NCI-H82 treated with DMSO at 0.1 percent for 48 hours (cell line): ENCODE data around the gene PLA2G2C.

Experiments
- DNase-seq: peaks from one replicate; lab custom pipeline; 2025; ENCODE audit not compliant: unreplicated experiment; lab: John Stamatoyannopoulos, UW

Gene PLA2G2C

GRCh38 chr1:20158358-20159070 is 27.8 kb downstream of the PLA2G2C start:
- no peak for DNase-seq

GRCh38 chr1:20154301-20154831 is 32.0 kb downstream of the PLA2G2C start:
- no peak for DNase-seq

GRCh38 chr1:20153000-20153418 is 33.3 kb downstream of the PLA2G2C start:
- DNase-seq: no peak

DNA sequence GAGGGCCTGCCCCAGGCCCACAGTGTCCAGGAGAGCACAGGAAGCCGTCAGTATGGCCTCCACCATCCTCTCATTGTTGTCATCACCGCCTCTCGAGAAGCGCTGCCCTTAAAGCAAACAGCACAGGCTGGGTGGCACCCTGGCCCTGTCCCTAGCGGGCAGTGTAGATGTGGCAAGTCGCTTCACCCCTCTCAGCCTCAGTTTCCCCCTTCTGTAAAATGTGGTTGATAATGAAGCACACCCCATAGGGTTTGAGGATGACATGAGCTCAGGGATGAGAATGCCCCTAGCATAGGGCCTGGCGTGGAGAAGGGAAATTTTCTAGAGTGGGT is 33.8 kb downstream of the PLA2G2C start:
- DNase-seq: no peak

DNA sequence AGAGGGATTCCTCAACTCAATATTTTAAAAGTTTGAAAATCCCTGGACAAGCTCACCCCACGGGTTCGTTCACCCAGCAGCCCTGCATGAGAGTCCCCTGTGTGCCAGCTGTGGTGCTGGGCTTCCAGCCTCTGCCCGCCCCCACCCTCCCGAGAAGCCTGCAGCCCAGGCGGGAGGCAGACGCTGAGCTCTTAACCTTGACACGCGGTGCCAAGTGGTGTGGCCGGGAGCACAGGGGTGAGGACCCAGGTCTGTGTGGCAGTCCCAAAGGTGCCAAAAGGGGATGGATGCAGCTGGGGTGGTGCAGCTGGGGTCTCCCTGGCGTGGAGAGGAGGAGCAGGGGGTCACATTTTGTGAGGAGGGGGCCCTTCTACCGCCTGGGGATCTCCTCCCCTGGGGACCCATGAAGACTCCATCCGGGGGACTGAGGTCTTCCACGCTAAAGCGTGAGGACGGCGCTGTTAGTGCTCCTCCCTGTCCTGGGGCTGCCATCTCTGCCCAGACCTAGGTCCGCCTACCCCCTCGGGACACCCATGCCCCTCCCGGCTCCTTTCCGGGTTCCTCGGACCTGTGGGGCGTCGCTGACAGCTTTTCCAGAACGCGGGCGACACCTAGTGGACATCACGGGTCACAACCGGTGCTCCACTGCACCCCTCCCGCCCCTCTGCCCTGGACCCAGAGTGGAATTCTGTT is 34.3 kb downstream of the PLA2G2C start:
- DNase-seq: peak; percentile 37

GRCh38 chr1:20150969-20151368 is 35.3 kb downstream of the PLA2G2C start:
- DNase-seq: no peak

DNA sequence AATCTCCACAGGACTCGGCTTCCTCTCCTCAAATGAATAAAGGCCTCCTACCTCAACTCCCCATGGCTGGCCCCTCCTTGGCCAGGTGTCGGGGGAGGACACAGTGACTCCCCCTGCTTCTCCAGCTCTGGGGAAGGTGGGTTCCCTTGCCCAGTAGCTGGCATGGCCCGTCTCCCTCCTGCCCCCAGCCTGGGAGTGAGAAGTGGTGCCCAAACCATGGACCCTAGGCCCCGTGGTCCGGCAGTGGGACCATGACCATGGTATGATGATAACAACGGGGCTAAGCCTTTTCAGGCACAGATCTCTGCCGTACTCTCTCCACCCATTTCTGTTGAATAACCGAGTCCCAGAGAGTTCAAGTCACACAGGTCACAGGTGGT is 36.0 kb downstream of the PLA2G2C start:
- DNase-seq: no peak

DNA sequence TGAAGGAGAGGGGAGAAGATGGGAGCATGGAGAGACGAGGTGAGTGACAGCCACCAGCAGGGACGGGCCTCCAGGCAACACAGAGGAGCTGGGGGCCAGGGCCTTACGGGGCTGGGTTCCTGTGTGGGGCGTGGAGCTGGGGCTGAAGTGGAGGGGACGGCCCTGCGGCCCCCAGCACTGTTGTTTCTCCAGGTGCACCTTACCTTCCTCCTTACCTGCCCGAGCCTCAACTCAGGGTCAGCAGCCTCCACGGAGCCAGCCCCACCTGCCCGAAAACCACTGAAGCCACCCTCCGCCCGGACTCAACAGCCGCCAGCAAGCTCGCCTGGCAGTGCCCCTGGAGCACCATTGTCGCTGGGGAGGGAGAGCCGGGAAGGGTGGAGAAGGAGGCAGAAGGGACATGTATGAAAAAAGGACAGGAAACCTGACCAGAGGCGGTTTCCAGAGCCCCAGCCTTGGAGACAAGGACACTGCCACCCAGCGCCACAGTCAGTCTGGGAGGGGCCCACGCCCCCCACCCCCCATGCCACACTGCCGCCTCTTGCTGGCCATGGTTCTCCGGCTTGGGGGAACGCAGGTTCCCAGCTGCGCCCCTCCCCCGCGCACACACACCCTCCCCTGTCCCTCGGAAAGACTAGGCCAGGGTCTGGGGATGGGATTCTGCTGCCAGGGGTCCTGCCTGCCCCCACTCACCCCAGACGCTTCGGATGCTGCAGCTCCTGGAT is 36.6 kb downstream of the PLA2G2C start:
- DNase-seq: no peak

DNA sequence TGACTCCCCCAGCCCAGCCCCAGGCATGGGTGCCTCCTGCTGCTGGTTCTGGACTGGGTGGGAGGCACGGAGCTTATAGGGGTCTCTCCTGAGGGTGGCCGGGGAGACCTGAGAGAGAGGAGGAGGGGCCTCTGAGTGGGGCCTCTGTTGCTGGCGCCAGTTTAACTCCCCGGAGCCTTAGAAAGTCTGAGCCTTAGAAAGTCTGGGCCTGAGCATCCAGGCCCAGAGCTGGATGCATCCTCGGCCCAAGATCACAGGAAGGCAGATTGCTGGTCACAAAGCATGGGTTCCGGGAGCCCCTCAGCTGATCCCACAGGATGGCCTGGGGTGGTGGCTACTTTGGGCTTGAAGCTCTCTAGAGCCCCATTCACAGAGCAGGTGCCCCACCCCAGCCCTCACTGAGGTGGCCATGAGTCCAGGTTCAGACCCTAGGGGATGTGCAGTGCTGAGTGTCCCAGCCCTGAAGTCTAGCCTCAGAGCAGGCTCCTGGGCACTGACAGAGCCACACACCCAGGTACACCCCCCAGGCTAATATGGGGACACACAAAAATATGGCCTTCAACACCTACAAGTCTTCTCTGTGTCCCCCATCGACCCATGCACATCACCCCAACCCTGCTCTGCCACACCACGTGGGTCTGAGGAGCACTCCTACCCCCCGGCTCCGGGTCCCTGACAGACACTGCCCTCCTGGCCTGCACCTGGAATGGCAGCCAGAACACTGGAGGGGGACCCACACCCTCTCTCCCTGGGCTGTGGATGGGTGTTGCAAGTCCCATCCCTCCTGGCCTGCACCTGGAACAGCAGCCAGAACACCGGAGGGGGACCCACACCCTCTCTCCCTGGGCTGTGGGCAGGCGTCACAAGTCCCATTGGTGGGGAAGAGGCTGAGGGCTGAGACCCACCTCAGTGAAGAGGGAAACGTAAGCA is 37.5 kb downstream of the PLA2G2C start:
- no peak for DNase-seq

DNA sequence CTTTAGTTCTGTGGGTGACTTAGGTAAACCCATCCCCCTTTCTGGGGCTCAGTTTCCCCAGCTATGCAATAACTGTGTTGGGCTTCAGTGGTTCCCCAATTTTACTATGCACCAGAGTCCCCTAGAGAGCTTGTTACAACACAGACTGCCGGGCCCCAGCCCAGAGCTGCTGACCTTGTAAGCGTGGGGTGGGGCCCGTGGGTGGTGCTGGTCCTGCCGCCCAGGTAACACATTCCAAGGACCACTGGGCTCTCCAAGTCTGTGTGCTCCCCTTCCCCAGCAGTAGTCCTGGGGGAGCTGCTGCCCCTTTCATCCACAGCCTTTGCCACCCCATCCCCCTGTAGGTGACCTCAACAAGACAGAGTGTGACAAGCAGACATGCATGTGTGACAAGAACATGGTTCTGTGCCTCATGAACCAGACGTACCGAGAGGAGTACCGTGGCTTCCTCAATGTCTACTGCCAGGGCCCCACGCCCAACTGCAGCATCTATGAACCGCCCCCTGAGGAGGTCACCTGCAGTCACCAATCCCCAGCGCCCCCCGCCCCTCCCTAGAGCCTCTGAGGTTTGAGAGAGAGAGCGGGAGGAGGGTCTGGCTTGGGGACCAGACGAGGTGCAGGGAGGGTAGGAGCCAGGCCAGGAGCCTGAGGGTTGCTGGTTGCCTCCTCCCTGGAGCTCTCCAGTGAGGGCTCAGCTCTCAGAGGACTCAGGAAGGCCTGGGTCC is 38.3 kb downstream of the PLA2G2C start:
- DNase-seq: no peak

DNA sequence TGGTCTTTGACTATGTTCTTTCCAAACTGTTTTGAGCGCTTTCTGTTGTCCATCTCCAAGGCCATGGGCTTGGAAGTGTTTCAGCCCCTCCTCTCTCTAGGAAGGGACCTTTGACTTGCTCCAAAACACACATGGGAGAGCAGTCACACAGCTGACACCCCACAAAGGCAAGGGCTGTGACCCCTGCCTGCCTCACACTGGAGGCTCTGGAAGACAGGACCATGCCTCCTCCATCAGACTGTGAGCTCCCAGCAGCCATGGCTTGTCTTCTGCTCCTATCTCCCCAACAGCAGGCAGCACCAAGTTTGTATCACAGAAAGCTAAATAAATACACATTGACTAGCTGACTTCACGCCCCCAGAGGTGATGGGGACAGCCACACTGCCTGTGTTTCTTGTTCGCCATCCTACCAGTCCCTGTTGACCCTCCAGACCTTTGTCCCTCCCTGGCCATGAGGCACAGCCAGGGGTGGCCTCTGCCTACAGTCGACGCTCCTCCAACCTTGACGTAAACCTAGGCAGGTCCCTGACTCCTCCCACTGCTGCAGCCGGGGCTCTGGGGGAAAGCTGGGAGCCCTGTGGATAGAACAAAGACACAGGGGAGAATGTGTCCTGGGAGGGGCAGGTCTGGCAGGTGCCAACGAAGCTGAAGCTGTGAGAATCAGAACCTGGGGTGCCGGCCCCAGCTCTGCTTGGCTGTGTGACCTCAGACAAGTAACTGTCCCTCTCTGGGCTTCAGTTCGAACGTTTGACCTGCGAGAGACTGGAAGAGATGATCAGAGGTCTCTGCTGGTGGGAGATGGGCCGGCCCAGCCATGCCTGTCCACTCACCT is 42.4 kb downstream of the PLA2G2C start:
- DNase-seq: no peak

GRCh38 chr1:20143318-20143717 is 43.0 kb downstream of the PLA2G2C start:
- DNase-seq: no peak

DNA sequence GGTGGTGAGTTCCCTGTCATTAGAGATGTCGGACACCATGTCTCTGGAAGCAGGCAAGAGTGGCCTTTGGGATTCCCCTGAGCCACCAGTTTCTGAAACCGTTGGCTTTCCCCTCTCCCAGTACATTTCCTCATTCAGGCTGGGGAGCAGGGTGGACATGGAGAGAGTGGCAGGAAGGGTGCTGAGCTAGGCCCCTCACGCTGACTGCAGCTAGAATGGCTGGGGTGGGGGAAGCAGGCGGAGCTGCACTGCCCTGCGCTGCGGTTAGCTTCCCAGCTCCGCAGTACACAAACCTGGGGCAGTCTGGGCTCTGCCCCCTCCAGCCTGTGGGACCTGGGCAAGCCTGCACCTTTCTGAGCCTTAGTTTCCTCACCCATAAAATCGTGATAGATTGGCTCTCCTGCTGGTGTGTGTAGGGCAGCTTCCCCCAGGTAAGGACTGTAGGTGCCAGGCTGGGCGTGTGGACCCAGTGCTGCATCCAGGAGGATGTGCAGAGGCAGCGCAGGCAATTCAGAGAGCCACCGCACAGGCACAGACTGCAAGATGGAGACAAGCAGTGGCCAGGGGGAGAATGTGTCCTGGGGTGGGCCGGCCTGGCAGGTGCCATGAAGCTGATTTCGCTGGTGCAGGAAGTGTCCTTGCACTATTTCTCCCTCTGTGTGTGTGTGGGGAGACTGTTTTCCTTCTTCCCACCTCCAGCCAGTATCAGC is 44.2 kb downstream of the PLA2G2C start:
- no peak for DNase-seq

DNA sequence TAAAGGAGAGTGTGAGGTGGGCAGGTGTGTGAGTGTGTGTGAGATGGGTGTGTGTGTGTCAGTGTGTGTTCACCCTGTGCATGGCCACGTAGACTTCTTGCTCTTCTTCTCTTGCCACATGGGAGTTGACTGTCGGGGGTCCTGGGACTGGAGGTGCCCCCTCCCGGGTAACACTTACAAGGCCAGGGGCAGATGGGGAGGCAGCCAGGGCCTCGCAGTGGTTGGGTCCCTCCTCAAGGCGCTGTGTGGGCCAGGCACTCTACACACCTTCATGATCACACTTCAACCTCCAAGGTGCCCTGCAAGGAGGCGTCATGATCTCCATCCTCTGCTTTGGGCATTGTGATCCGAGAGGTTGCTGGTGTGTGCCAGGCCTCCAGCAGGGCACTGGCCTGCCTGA is 44.9 kb downstream of the PLA2G2C start:
- no peak for DNase-seq

DNA sequence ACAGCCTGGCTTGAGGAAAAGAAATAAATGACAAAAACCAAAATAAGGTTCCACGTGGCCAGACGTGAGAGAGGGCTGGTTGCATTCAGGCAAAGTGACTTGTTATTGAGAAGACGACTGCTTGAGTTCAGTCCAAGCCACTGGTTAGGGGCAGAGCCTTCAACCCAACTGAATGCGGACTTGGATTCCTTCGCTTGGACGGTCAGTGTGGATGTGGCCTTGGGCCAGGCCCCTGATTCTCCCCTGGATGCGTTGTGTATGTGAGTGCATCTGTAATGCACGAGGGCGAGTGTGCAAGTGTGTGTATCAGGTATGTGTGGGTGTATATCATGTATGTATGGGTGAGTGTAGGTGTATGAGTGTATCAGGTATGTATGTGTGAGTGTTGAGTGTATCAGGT is 45.3 kb downstream of the PLA2G2C start:
- DNase-seq: no peak

- DNase-seq: no peak
Observed at GRCh38 chr1:20139776-20140612, 46.3 kb downstream of the PLA2G2C start.

DNA sequence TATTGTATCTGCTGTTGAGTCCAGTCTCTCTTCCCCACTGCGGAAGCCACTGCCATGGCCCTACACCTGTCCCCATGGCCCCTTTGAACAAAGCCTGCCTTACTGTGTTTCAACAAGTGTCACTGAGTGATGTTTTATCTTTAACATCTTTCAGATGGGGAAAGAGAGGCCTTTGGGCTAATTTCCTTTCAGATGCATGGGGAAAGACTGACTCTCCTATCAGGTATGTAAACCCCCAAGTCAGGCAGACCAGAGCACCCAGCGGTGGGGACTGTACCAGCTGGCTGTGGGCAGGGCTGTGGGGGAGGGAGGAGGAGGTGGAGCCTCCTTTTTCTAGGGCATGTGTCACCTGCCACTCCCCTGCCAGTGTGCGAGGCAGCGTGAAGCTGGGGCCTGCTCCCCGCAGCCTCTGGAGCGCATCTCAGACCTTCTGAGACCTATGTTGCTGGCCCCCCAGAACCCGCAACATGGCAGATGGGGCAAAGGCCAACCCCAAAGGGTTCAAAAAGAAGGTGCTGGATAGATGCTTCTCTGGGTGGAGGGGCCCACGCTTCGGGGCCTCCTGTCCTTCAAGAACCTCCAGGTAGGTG is 47.3 kb downstream of the PLA2G2C start, which contains the start of gene PLA2G2F:
TSS of gene PLA2G2F (plus strand) at position 363 of the 590 bp plus-strand sequence. CDS start at position 468, 105 bp downstream.
- DNase-seq: no peak
